ENCODE measurements around the gene TRAFD1. TPM values are rescaled to one million over a fixed set of nuclear protein-coding genes. Genes with fewer than 3 reads are reported as not detected.

The TRAFD1 gene, protein sequence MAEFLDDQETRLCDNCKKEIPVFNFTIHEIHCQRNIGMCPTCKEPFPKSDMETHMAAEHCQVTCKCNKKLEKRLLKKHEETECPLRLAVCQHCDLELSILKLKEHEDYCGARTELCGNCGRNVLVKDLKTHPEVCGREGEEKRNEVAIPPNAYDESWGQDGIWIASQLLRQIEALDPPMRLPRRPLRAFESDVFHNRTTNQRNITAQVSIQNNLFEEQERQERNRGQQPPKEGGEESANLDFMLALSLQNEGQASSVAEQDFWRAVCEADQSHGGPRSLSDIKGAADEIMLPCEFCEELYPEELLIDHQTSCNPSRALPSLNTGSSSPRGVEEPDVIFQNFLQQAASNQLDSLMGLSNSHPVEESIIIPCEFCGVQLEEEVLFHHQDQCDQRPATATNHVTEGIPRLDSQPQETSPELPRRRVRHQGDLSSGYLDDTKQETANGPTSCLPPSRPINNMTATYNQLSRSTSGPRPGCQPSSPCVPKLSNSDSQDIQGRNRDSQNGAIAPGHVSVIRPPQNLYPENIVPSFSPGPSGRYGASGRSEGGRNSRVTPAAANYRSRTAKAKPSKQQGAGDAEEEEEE
- 28.0 TPM for total RNA-seq

GRCh38 chr12:112125250-112125999 lies at the start of gene TRAFD1:
TSS of gene TRAFD1 (plus strand) at chr12:112125560. CDS start at chr12:112130523, 4,963 bp downstream.

GRCh38 chr12:112108202-112109079 lies 16.9 kb upstream of the TRAFD1 start, which contains the start of gene NAA25:
TSS of gene NAA25 (minus strand) at chr12:112108783. CDS start at chr12:112108773, 10 bp downstream.

Small RNAs within 50 kb of the gene (small RNA-seq; reads per million reads assigned to genes)
- gene RF00019 (ENCODE audit: low replicate concordance), result not detected

Other genes with a start within 250 kb of the TRAFD1 start
- 48.7 TPM for gene TMEM116, start 112.4 kb upstream of the TRAFD1 start, total RNA-seq
- 84.5 TPM for gene ERP29, start 112.1 kb upstream of the TRAFD1 start, total RNA-seq
- gene NAA25, start 16.8 kb upstream of the TRAFD1 start, total RNA-seq, result 24.2 TPM